PFSK-1 (cell line): ENCODE results near the gene ZNF276.

Experiments
- FOXP2 ChIP-seq: optimal IDR thresholded peaks from 2 replicates; pipeline ENCODE3; 2011; ENCODE audit warnings: borderline replicate concordance, control low read depth, inconsistent platforms; ENCODE audit not compliant: insufficient read depth; ENCODE audit errors: extremely low read length, extremely low read depth
- POLR2AphosphoS5 ChIP-seq: IDR thresholded peaks from 2 replicates; pipeline ENCODE4 v1.6.1; 2012; ENCODE audit warnings: low read depth, mild to moderate bottlenecking, control low read depth, low read length, moderate library complexity
- REST ChIP-seq, 2 experiments: IDR thresholded peaks; 2 replicates each; pipeline versions ENCODE4 v1.6.1 to v1.8.0; 2011 to 2012; ENCODE audit warnings: low read depth in 2 of 2, low read length in 2 of 2, control low read depth in 1 of 2, inconsistent platforms in 1 of 2, mild to moderate bottlenecking in 1 of 2, moderate library complexity in 1 of 2; ENCODE audit not compliant: insufficient read depth in 1 of 2
- SIN3A ChIP-seq: IDR thresholded peaks from 2 replicates; pipeline ENCODE4 v1.6.1; 2012; ENCODE audit warnings: mild to moderate bottlenecking, low read length, moderate library complexity, borderline replicate concordance; ENCODE audit not compliant: insufficient read depth
- TAF1 ChIP-seq: IDR thresholded peaks from 2 replicates; pipeline ENCODE4 v1.6.1; 2012; ENCODE audit warnings: low read length, control low read depth, borderline replicate concordance; ENCODE audit not compliant: insufficient read depth

ZNF276 gene

GRCh38 chr16:89691231-89691985 is 29.9 kb upstream of the ZNF276 start:
- no peak for TF ChIP-seq FOXP2
- no peak for TF ChIP-seq POLR2AphosphoS5
- TF ChIP-seq REST (IDR thresholded peaks at IDR 0.05; ENCODE audit: insufficient read depth in 1 of 2, low read depth in 2 of 2, low read length in 2 of 2) = no peak
- no peak for TF ChIP-seq SIN3A
- TF ChIP-seq TAF1 = no peak

GRCh38 chr16:89691986-89692569 is 29.3 kb upstream of the ZNF276 start:
- no peak for TF ChIP-seq FOXP2
- TF ChIP-seq TAF1 = no peak
- no peak for TF ChIP-seq POLR2AphosphoS5
- TF ChIP-seq SIN3A = no peak
- no peak for TF ChIP-seq REST (IDR thresholded peaks at IDR 0.05; ENCODE audit: insufficient read depth in 1 of 2, low read depth in 2 of 2, low read length in 2 of 2)

- no peak for TF ChIP-seq FOXP2
- TF ChIP-seq POLR2AphosphoS5 = no peak
Observed at GRCh38 chr16:89693289-89693731, 28.0 kb upstream of the ZNF276 start.

DNA sequence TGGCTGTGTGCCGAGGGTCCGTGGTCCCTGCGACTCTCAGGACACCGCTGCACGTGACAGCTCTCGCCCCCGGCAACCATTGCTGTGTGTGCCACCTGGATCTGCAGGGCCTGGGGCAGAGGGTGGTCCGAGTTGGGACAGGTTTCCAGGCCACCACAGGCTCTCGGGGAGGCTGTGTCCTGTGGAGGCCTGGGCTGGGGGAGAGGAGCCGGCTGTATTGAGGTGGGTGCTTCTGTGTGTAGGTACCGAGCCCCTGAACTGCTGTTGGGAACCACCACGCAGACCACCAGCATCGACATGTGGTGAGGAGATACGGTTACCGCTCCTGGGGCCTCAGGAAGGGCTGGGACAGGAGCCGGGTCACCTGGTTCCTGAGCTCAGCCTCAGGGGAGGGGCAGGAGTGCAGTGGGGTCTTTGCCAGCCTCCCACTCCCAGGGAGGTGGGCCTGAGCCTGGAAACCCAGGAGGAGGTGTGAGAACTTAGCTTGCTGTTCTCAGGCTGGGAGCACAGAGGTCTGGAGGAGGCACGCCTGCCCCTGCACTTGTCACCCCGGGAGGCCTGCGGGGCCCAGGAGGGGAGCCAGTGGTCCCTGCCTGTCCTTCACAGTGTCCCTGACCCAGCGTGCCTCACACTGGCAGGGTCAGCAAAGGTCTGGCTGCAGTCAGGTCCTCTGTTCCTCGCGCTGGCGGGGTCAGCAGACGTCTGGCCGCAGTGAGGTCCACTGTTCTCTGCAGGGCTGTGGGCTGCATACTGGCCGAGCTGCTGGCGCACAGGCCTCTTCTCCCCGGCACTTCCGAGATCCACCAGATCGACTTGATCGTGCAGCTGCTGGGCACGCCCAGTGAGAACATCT is 27.2 kb upstream of the ZNF276 start:
- TF ChIP-seq POLR2AphosphoS5 (no peak), TAF1 (no peak), FOXP2 (no peak), SIN3A (no peak), REST (IDR thresholded peaks at IDR 0.05; ENCODE audit: insufficient read depth in 1 of 2, low read depth in 2 of 2, low read length in 2 of 2) (no peak)

GRCh38 chr16:89694784-89695085 is 26.6 kb upstream of the ZNF276 start:
- TF ChIP-seq POLR2AphosphoS5 (peak; percentile 38; the same call in 1 of the 2 replicates), SIN3A (peak; percentile 38; the same call in 1 of the 2 replicates), TAF1 (peak; percentile 39; the same call in 1 of the 2 replicates)
